Mucosa of rectum (tissue), 2 donors: ENCODE measurements around the gene PRSS21.

Experiments used
- H3K27ac ChIP-seq, 2 donors: one replicate each; pipeline ENCODE4 v1.7.0; 2013; ENCODE audit warnings: inconsistent platforms in 2 of 2, low read depth in 2 of 2, low read length in 2 of 2
- H3K27me3 ChIP-seq, 2 donors: one replicate each; pipeline ENCODE4 v1.7.0; 2013; ENCODE audit warnings: low read length in 2 of 2; ENCODE audit not compliant: control insufficient read depth in 2 of 2, insufficient read depth in 2 of 2
- H3K36me3 ChIP-seq, 2 donors: one replicate each; pipeline ENCODE4 v1.7.0; 2013; ENCODE audit warnings: low read length in 2 of 2; ENCODE audit not compliant: control insufficient read depth in 2 of 2, insufficient read depth in 2 of 2
- H3K4me1 ChIP-seq, 2 donors: one replicate each; pipeline ENCODE4 v1.7.0; 2013; ENCODE audit warnings: low read length in 2 of 2, mild to moderate bottlenecking in 1 of 2; ENCODE audit not compliant: control insufficient read depth in 2 of 2, insufficient read depth in 2 of 2
- H3K4me3 ChIP-seq, 2 donors: one replicate each; pipeline ENCODE4 v1.7.0; 2013; ENCODE audit warnings: low read length in 2 of 2
- H3K9ac ChIP-seq, 2 donors: one replicate each; pipeline ENCODE4 v1.7.0; 2013; ENCODE audit warnings: low read length in 2 of 2, low read depth in 1 of 2, mild to moderate bottlenecking in 1 of 2
- H3K9me3 ChIP-seq, 2 donors: one replicate each; pipeline ENCODE4 v1.7.0; 2013; ENCODE audit warnings: low read length in 2 of 2; ENCODE audit not compliant: control insufficient read depth in 2 of 2
- donor health status: healthy.
- donor health status: Normal muscosa, but diverticular disease.

Gene PRSS21

GRCh38 chr16:2867987-2868789 lies 51.2 kb downstream of the PRSS21 start:
- Histone ChIP-seq H3K9ac (peak overlapping the region; percentile 70 to 81), H3K27me3 (peaks cover 2 to 4% of the 10 kb centered on the region in 2 donors), H3K27ac (peak overlapping the region; percentile 88 to 94), H3K36me3 (no peaks in the 10 kb centered on the region), H3K4me1 (peaks cover 3 to 4% of the 10 kb centered on the region in 2 donors), H3K4me3 (peak overlapping the region; percentile 80 to 84), H3K9me3 (no peaks in the 10 kb centered on the region)
